KMS-11 (cell line): ENCODE data around the gene PEAK3.

Experiments
- H2AFZ ChIP-seq: fragments of 200-600 bp; sonication (generic); 2 replicates; pipeline ENCODE4 v1.6.1; 2016; ENCODE audit warnings: antibody characterized with exemption, mixed run types, low read depth
- H3K27ac ChIP-seq: fragments of 200-600 bp; sonication (generic); 2 replicates; pipeline ENCODE4 v1.6.1; 2016; ENCODE audit warnings: mild to moderate bottlenecking, mixed run types
- H3K27me3 ChIP-seq: fragments of 200-600 bp; sonication (generic); 2 replicates; pipeline ENCODE4 v1.6.1; 2017; ENCODE audit warnings: mild to moderate bottlenecking, low read depth, mixed run types, moderate library complexity; ENCODE audit not compliant: insufficient read depth
- H3K36me3 ChIP-seq: fragments of 200-600 bp; sonication (generic); 2 replicates; pipeline ENCODE4 v1.6.1; 2017; ENCODE audit warnings: mild to moderate bottlenecking, mixed run types; ENCODE audit not compliant: insufficient read depth
- H3K4me1 ChIP-seq: fragments of 200-600 bp; sonication (generic); 2 replicates; pipeline ENCODE4 v1.6.1; 2016; ENCODE audit warnings: mild to moderate bottlenecking, low read depth, mixed run types; ENCODE audit not compliant: poor library complexity, severe bottlenecking
- H3K4me2 ChIP-seq: fragments of 200-600 bp; sonication (generic); 2 replicates; pipeline ENCODE4 v1.7.0; 2016; ENCODE audit warnings: mild to moderate bottlenecking, mixed run types
- H3K4me3 ChIP-seq: fragments of 200-600 bp; sonication (generic); IDR thresholded peaks from 2 replicates; pipeline ENCODE4 v1.6.1; 2017; ENCODE audit warnings: low read depth, low read length, mixed read lengths; ENCODE audit not compliant: insufficient read depth
- H3K79me2 ChIP-seq: fragments of 200-600 bp; sonication (generic); 2 replicates; pipeline ENCODE4 v1.6.1; 2016; ENCODE audit warnings: low read depth, mixed run types; ENCODE audit not compliant: insufficient read depth
- H3K9ac ChIP-seq: fragments of 200-600 bp; sonication (generic); 2 replicates; pipeline ENCODE4 v1.6.1; 2016; ENCODE audit warnings: mild to moderate bottlenecking, mixed run types
- H4K20me1 ChIP-seq: fragments of 200-600 bp; sonication (generic); 2 replicates; pipeline ENCODE4 v1.6.1; 2016; ENCODE audit warnings: mild to moderate bottlenecking, mixed run types; ENCODE audit not compliant: insufficient read depth
- TF ChIP-seq, protein P1 (sequence below): fragments of 200-600 bp; sonication (generic); conservative IDR thresholded peaks from 2 replicates; pipeline ENCODE4 v1.6.1; 2017; ENCODE audit warnings: low read depth, mild to moderate bottlenecking, antibody characterized with exemption, low read length, moderate library complexity, mixed read lengths

Gene PEAK3

DNA sequence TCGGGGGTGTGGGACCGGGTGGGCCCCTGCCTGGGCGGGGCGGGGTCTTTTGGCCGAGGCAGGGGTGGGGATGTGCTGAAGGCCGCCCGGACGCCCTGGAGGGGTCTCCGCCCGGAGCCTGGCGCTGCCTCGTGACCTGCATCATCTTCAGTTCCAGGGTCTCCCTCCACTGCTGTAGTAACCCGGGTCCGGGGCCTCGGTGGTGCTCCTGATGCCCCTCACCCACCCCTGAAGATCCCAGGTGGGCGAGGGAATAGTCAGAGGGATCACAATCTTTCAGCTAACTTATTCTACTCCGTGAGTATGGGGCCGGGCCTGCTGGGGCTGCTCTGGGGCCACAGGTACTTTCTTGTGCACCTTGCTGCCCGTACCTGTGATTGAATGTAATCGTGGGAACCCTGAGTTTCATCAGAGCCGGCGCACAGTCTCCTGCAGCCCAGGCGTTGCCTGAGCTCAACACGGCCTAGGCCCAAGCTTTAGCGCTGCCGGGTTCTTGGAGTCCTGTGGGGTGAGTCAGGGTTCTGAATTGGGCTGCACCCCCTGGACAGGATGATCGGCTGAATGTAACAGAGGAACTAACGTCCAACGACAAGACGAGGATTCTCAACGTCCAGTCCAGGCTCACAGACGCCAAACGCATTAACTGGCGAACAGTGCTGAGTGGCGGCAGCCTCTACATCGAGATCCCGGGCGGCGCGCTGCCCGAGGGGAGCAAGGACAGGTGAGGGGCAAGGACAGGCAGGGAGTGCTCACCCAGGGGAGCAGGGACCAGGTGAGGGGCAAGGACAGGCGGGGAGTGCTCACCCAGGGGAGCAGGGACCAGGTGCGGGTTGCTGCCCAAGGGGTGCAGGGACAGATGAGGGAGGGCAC lies 10.5 kb downstream of the PEAK3 start:
- TF ChIP-seq, protein P1, sequence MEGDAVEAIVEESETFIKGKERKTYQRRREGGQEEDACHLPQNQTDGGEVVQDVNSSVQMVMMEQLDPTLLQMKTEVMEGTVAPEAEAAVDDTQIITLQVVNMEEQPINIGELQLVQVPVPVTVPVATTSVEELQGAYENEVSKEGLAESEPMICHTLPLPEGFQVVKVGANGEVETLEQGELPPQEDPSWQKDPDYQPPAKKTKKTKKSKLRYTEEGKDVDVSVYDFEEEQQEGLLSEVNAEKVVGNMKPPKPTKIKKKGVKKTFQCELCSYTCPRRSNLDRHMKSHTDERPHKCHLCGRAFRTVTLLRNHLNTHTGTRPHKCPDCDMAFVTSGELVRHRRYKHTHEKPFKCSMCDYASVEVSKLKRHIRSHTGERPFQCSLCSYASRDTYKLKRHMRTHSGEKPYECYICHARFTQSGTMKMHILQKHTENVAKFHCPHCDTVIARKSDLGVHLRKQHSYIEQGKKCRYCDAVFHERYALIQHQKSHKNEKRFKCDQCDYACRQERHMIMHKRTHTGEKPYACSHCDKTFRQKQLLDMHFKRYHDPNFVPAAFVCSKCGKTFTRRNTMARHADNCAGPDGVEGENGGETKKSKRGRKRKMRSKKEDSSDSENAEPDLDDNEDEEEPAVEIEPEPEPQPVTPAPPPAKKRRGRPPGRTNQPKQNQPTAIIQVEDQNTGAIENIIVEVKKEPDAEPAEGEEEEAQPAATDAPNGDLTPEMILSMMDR: no peak
- Histone ChIP-seq H3K27me3 (no peaks in the 10 kb centered on the region), H2AFZ (no peak overlapping the region), H3K79me2 (peaks cover 49% of the 10 kb centered on the region), H3K9ac (peak overlapping the region; percentile 88; the same call in 1 of the 2 replicates), H3K4me1 (peaks cover 17% of the 10 kb centered on the region), H4K20me1 (peaks cover 12% of the 10 kb centered on the region; the same call in 1 of the 2 replicates), H3K4me2 (peak overlapping the region; percentile 68), H3K36me3 (peaks cover 3% of the 10 kb centered on the region; the same call in 1 of the 2 replicates), H3K27ac (peak overlapping the region; percentile 38; the same call in 1 of the 2 replicates), H3K4me3 (no peak overlapping the region)

DNA sequence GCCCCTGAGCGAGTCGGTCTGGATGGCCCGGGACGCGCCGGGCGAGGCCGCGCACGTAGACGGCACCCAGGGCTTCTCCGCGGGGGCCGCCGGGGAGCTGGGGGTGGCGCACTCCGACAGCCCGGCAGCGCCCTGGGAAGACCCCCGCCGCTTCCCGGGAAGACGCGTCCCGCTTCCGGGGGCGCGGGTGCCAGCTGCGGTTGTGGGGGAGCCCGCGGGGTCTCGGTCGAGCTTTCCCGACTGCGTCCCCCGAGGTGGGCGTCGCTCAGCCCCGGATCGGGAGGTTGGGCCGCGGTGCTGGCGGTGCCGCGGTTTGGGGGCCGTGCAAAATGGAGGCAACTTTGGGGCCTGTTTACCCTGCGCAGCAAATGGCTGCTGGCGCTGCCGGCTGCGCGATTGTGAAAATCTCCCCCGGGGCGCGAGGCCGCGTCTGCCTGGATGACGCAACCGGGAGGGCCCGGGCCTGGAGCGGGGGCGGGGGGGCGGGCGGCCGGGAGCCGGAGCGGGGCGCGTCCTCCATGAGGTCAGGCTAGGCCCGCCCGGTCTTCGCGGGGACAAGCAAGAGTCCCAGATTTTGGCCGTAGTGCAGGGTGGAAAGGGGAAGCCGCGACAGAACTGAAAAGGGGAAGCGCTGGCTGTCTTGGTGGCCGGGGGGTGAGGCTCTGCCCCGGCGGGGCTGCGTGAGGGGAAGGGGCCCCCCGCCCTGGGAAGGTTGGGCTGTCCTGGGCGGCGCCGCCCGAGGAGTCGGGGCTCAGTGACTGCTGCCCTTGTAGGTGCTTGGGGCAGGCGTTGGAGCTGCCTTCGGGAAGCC lies 11.3 kb downstream of the PEAK3 start:
- Histone ChIP-seq H3K4me2 (peak overlapping the region; percentile 76), H3K27me3 (no peaks in the 10 kb centered on the region), H3K27ac (peak overlapping the region; percentile 72), H3K36me3 (peaks cover 3% of the 10 kb centered on the region; the same call in 1 of the 2 replicates), H3K4me3 (no peak overlapping the region), H3K4me1 (peaks cover 21% of the 10 kb centered on the region), H4K20me1 (peaks cover 12% of the 10 kb centered on the region; the same call in 1 of the 2 replicates), H3K9ac (peak overlapping the region; percentile 88), H2AFZ (no peak overlapping the region), H3K79me2 (peaks cover 49% of the 10 kb centered on the region)
- TF ChIP-seq, protein P1: no peak

DNA sequence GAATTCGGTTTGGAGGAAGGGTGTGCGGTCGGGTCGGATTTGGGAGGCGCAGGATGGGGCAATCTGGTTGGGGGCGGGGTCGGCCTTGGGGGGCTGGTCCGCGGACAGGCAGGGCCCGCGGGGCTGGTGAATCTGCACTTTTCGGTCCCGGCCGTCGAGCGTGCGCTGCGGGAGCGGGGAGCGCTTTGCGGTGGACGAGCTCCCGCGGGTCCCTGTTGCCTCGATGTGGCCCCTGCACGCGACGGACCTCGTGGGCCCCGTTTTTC lies 11.9 kb downstream of the PEAK3 start:
- TF ChIP-seq, protein P1: no peak
- Histone ChIP-seq H3K4me1 (peaks cover 21% of the 10 kb centered on the region), H3K27me3 (no peaks in the 10 kb centered on the region), H2AFZ (no peak overlapping the region), H3K79me2 (peaks cover 49% of the 10 kb centered on the region), H3K36me3 (peaks cover 3% of the 10 kb centered on the region; the same call in 1 of the 2 replicates), H3K4me2 (peak overlapping the region; percentile 76; the same call in 1 of the 2 replicates), H4K20me1 (peaks cover 12% of the 10 kb centered on the region; the same call in 1 of the 2 replicates), H3K9ac (peak overlapping the region; percentile 88), H3K4me3 (no peak overlapping the region), H3K27ac (peak overlapping the region; percentile 72)

DNA sequence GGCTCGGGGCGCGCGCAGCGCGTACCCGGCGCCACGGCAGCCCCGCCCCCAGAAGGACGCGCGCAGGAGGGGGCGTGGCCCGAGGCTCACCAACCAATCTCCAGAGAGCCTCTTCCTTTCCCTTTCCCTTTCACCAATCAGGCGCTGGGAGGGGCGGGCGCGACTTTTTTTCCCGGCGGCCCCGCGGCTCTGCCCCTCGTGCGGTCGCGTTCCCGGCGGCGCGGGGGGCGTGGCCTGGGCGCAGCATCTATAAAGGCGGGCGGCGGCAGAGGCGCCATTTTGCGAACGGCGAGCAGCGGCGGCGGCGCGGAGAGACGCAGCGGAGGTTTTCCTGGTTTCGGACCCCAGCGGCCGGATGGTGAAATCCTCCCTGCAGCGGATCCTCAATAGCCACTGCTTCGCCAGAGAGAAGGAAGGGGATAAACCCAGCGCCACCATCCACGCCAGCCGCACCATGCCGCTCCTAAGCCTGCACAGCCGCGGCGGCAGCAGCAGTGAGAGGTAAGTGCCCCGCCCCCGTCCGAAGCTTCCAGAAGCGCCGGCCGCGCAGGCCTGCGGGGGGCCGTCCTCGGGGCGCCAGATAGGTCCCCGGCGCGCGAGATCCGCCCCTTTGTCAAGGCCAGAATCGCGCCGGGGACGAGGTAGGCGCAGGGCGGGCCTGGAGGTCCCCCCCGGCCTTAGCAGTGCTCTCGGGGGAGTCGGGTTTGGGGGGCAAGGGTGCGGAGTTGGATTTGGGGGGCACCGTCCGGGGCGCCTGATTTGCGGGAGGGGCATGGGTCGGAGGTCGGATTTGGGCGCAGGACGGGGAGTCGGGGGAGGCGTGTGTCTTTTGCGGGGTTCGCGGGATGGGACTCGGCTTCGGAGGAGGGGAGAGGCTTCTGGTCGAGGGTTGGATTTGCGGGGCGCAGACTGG lies 12.5 kb downstream of the PEAK3 start:
- H3K4me2 ChIP-seq: peak overlapping the region; percentile 27; the same call in 1 of the 2 replicates
- H3K79me2 ChIP-seq: peaks cover 49% of the 10 kb centered on the region
- no peaks in the 10 kb centered on the region for H3K27me3 ChIP-seq
- peak overlapping the region; percentile 88 for H3K9ac ChIP-seq
- peak overlapping the region; percentile 72 for H3K27ac ChIP-seq
- TF ChIP-seq, protein P1: no peak
- no peak overlapping the region for H3K4me3 ChIP-seq
- peaks cover 12% of the 10 kb centered on the region; the same call in 1 of the 2 replicates for H4K20me1 ChIP-seq
- H3K4me1 ChIP-seq: peaks cover 21% of the 10 kb centered on the region
- peak overlapping the region; percentile 82; the same call in 1 of the 2 replicates for H2AFZ ChIP-seq
- H3K36me3 ChIP-seq: peaks cover 3% of the 10 kb centered on the region; the same call in 1 of the 2 replicates
